ENCODE measurements around the gene PEPD. TPM values are rescaled to one million over a fixed set of nuclear protein-coding genes. Genes with fewer than 3 reads are reported as not detected.
A peak's percentile ranks its signal among the peaks of the same experiment; 100 is the strongest.

Gene PEPD
- total RNA-seq, 1 experiment from 2014 or later = 116 TPM

DNA sequence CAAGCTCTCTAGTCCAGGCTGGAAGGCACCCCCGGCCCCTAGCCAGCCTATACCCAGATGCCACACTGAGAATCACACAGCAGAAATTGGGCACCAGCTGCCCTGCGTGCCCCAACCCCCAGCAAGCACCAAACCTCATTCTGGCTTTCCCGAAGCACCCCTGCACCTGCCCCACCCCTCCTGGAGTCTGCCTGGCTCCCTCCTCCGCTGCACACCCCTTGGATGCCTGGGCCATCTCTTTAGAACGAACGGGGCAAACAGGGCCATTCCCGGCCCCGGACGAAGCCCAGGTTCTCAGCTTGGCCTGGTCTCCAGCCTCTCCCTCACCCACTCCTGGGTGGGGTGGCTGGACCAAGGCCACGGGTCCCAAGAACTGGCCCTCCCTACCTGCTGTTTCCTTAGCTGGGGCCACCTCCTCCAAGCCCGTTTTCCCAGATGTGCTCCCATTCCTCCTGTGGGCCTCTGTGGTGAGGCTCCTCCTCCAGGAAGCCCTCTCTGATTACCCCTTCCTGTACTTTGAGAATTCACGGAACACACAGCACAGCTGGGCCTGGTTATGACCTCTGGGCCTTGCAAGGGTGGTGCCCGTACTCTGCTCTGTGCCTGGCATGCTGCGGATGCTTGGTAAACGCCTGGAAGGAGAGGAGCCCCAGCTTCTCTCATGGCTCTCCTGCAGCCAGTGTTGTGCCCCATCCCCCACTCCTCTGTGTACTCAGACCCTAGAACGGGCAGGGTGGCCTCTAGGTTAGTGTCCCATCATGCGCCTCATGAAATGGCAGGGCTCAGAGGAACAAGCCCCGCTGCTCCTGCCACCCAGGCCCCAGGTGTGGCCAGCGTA, 126.6 kb downstream of the PEPD start:
- H3K36me3 ChIP-seq (ENCODE audit: control insufficient read depth, insufficient read depth, low read length) = no peaks in the 10 kb centered on the region
- intact Hi-C loops (cut with micrococcal nuclease; ENCODE audit: unreplicated experiment) = no loop called here
- H3K36me3 Mint-ChIP-seq (ENCODE audit: insufficient read depth, unreplicated experiment) = peaks cover 34% of the 10 kb centered on the region
- H3K9me3 ChIP-seq = no peaks in the 10 kb centered on the region
- H3K4me3 ChIP-seq (ENCODE audit: low read depth, low read length) = no peak overlapping the region
- peaks cover 11% of the 10 kb centered on the region for H3K4me1 Mint-ChIP-seq (ENCODE audit: low read depth, unreplicated experiment)
- ChIA-PET CTCF (no interaction called here), POLR2A (no interaction called here)
- H3K27me3 Mint-ChIP-seq (ENCODE audit: insufficient read depth, unreplicated experiment) = no peaks in the 10 kb centered on the region
- peaks cover under 1% of the 10 kb centered on the region for H3K4me1 ChIP-seq
- no TSS peak for BruUV-seq (replicated peaks)
- TF ChIP-seq, protein P1, sequence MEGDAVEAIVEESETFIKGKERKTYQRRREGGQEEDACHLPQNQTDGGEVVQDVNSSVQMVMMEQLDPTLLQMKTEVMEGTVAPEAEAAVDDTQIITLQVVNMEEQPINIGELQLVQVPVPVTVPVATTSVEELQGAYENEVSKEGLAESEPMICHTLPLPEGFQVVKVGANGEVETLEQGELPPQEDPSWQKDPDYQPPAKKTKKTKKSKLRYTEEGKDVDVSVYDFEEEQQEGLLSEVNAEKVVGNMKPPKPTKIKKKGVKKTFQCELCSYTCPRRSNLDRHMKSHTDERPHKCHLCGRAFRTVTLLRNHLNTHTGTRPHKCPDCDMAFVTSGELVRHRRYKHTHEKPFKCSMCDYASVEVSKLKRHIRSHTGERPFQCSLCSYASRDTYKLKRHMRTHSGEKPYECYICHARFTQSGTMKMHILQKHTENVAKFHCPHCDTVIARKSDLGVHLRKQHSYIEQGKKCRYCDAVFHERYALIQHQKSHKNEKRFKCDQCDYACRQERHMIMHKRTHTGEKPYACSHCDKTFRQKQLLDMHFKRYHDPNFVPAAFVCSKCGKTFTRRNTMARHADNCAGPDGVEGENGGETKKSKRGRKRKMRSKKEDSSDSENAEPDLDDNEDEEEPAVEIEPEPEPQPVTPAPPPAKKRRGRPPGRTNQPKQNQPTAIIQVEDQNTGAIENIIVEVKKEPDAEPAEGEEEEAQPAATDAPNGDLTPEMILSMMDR (IDR thresholded peaks at IDR 0.05; ENCODE audit: insufficient read depth in 1 of 2, low read depth in 1 of 2, low read length in 1 of 2, severe bottlenecking in 1 of 2, unreplicated experiment in 1 of 2) = no peak
- H3K27me3 ChIP-seq (replicated peaks; ENCODE audit: control insufficient read depth, insufficient read depth, low read length) = no peaks in the 10 kb centered on the region
- H3K9me3 Mint-ChIP-seq (ENCODE audit: unreplicated experiment) = no peaks in the 10 kb centered on the region
- DNase-seq = peak in 1 of 2 experiments; percentile 32
- H3K4me3 Mint-ChIP-seq (ENCODE audit: unreplicated experiment) = no peak overlapping the region
- peak overlapping the region; percentile 76 for H3K27ac Mint-ChIP-seq (ENCODE audit: unreplicated experiment)

DNA sequence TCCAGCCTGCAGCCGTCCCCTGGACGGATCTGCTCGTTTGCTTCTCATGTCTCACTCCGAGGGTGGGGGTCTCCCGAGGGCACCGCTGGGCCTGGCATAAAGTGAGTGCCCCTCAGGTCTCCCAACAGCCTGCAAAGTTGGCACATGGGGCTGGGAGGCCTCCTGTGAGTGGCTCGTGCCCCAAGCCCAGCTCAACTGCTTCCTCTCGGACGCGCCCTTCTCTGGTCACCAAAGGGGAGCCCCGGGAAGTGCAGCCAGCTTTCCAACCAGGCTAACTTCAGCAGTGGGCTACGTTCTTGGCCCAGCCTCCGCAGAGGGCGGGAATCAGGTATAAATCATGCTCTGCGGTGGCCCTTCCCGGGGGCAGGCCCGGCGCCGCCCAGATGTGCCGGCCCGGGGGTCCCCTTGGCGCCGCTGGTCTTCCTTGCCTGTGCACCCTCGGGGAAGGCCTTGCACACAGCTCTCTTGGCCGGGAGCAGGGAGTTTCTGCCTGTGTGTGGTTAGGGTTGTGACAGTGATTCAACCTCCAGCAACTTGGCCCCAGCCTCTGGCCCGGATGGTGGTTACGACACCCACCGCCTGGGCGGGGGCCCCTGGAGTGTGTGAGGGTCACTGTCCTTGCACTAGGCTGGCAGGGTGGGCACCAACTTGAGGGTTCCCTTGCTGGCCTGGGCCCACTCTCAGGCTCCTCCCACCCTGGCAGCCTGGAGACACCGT, 127.4 kb downstream of the PEPD start:
- ChIA-PET CTCF (no interaction called here), POLR2A (no interaction called here)
- peak overlapping the region; percentile 76 for H3K27ac Mint-ChIP-seq (ENCODE audit: unreplicated experiment)
- TF ChIP-seq, protein P1 (IDR thresholded peaks at IDR 0.05; ENCODE audit: insufficient read depth in 1 of 2, low read depth in 1 of 2, low read length in 1 of 2, severe bottlenecking in 1 of 2, unreplicated experiment in 1 of 2) = no peak
- no peaks in the 10 kb centered on the region; the same call in 1 of the 2 replicates for H3K36me3 ChIP-seq (ENCODE audit: control insufficient read depth, insufficient read depth, low read length)
- no peaks in the 10 kb centered on the region for H3K27me3 Mint-ChIP-seq (ENCODE audit: insufficient read depth, unreplicated experiment)
- peaks cover 5% of the 10 kb centered on the region for H3K4me1 Mint-ChIP-seq (ENCODE audit: low read depth, unreplicated experiment)
- H3K36me3 Mint-ChIP-seq (ENCODE audit: insufficient read depth, unreplicated experiment) = peaks cover 34% of the 10 kb centered on the region
- no peaks in the 10 kb centered on the region for H3K9me3 ChIP-seq
- BruUV-seq (replicated peaks) = no TSS peak
- no peak overlapping the region for H3K4me3 ChIP-seq (ENCODE audit: low read depth, low read length)
- no peak overlapping the region for H3K4me3 Mint-ChIP-seq (ENCODE audit: unreplicated experiment)
- no peaks in the 10 kb centered on the region for H3K27me3 ChIP-seq (replicated peaks; ENCODE audit: control insufficient read depth, insufficient read depth, low read length)
- intact Hi-C loops (cut with micrococcal nuclease; ENCODE audit: unreplicated experiment) = no loop called here
- H3K9me3 Mint-ChIP-seq (ENCODE audit: unreplicated experiment) = no peaks in the 10 kb centered on the region
- no peaks in the 10 kb centered on the region for H3K4me1 ChIP-seq
- peak in 1 of 2 experiments; percentile 33 for DNase-seq

DNA sequence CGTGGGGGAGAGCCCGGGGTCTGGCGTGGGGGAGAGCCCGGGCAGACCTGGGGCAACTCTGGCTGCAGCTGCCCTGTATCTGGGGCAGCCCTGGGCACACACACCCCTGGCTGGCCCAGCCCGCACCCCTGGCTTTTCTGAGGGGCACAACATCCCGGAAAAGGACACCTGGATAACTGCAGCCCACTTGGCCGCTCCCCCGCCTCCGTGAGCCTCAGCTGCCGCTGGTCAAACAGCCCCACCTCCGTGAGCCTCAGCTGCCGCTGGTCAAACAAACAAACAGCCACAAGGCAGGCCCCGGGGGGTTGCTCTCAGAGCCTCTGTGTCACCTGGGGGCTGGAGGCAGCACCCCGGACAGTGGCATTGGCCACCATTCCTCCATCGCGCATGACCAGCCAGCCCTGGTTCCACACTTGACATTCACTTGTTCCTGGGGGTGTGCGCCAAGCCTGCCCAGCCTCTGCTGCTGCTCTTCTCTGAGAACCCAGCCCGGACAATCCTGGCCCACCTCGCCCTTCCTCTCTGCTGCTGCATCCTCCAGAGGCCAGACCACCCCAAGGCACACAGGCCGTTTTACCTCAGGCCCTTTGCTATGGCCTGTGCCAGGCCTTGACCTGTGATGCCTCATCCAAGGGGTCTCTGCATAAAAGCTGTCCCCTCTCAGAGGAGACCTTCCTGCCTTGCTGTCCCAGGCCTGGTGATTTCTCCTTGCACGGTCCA, 128.1 kb downstream of the PEPD start:
- intact Hi-C loops (cut with micrococcal nuclease; ENCODE audit: unreplicated experiment) = no loop called here
- H3K9me3 ChIP-seq = no peaks in the 10 kb centered on the region
- H3K4me3 Mint-ChIP-seq (ENCODE audit: unreplicated experiment) = no peak overlapping the region
- H3K36me3 Mint-ChIP-seq (ENCODE audit: insufficient read depth, unreplicated experiment) = peaks cover 34% of the 10 kb centered on the region
- CTCF ChIA-PET = no interaction called here
- no peaks in the 10 kb centered on the region for H3K27me3 Mint-ChIP-seq (ENCODE audit: insufficient read depth, unreplicated experiment)
- TF ChIP-seq, protein P1 (IDR thresholded peaks at IDR 0.05; ENCODE audit: insufficient read depth in 1 of 2, low read depth in 1 of 2, low read length in 1 of 2, severe bottlenecking in 1 of 2, unreplicated experiment in 1 of 2) = no peak
- POLR2A ChIA-PET = no interaction called here
- H3K9me3 Mint-ChIP-seq (ENCODE audit: unreplicated experiment) = no peaks in the 10 kb centered on the region
- no peaks in the 10 kb centered on the region for H3K4me1 ChIP-seq
- H3K27ac Mint-ChIP-seq (ENCODE audit: unreplicated experiment) = peak overlapping the region; percentile 45
- H3K36me3 ChIP-seq (ENCODE audit: control insufficient read depth, insufficient read depth, low read length) = no peaks in the 10 kb centered on the region; the same call in 1 of the 2 replicates
- no peak overlapping the region for H3K4me3 ChIP-seq (ENCODE audit: low read depth, low read length)
- no peaks in the 10 kb centered on the region for H3K27me3 ChIP-seq (replicated peaks; ENCODE audit: control insufficient read depth, insufficient read depth, low read length)
- peak in 1 of 2 experiments; percentile 36 for DNase-seq
- H3K4me1 Mint-ChIP-seq (ENCODE audit: low read depth, unreplicated experiment) = peaks cover 5% of the 10 kb centered on the region
- BruUV-seq (replicated peaks) = no TSS peak
